GM19023 (cell line): ENCODE results near the gene EDA.
"Not testable (repeated sequence)": the region's sequence is repeated elsewhere in the genome, so short reads cannot be mapped to it uniquely, and the experiment has no call there.

ENCODE experiments used
- ATAC-seq: cut with Tn5 transposase; IDR thresholded peaks from one replicate; pipeline ENCODE4 v1.9.1; 2021; ENCODE audit warnings: mild to moderate bottlenecking, moderate library complexity; ENCODE audit not compliant: unreplicated experiment

The EDA gene

GRCh38 chrX:69948276-69948797 is 332.4 kb downstream of the EDA start:
- no peak for ATAC-seq

GRCh38 chrX:69951753-69952152 is 335.8 kb downstream of the EDA start:
- ATAC-seq: no peak

- no peak for ATAC-seq
These were observed 343.8 kb downstream of the EDA start for GRCh38 chrX:69959712-69960111.

GRCh38 chrX:69961365-69962072 is 345.6 kb downstream of the EDA start:
- no peak for ATAC-seq

GRCh38 chrX:69968950-69969349 is 353.0 kb downstream of the EDA start:
- no peak for ATAC-seq

- no peak for ATAC-seq
These were observed 353.5 kb downstream of the EDA start for GRCh38 chrX:69969460-69969859.

GRCh38 chrX:69987691-69988090 is 371.8 kb downstream of the EDA start:
- ATAC-seq: no peak

GRCh38 chrX:69988955-69989394 is 373.1 kb downstream of the EDA start:
- no peak for ATAC-seq

- ATAC-seq: no peak
These were observed 375.8 kb downstream of the EDA start for GRCh38 chrX:69991685-69992084.

GRCh38 chrX:69993494-69993893 is 377.6 kb downstream of the EDA start:
- no peak for ATAC-seq

GRCh38 chrX:69995362-69996112 is 379.6 kb downstream of the EDA start:
- ATAC-seq: no peak

- ATAC-seq: no peak
These were observed 380.2 kb downstream of the EDA start for GRCh38 chrX:69996113-69996468.

GRCh38 chrX:69998299-69998698 is 382.4 kb downstream of the EDA start:
- ATAC-seq: not testable (repeated sequence)

GRCh38 chrX:70001269-70001668 is 385.4 kb downstream of the EDA start:
- ATAC-seq: no peak

- no peak for ATAC-seq
These were observed 385.9 kb downstream of the EDA start for GRCh38 chrX:70001708-70002341.

GRCh38 chrX:70007946-70008345 is 392.0 kb downstream of the EDA start:
- no peak for ATAC-seq

GRCh38 chrX:70009049-70009448 is 393.1 kb downstream of the EDA start:
- no peak for ATAC-seq

GRCh38 chrX:70009970-70010369 is 394.1 kb downstream of the EDA start:
- no peak for ATAC-seq

- ATAC-seq: no peak
These were observed 396.8 kb downstream of the EDA start for GRCh38 chrX:70012756-70013155.

GRCh38 chrX:70013466-70014381 is 397.8 kb downstream of the EDA start:
- ATAC-seq: no peak

GRCh38 chrX:70016513-70016912 is 400.6 kb downstream of the EDA start:
- ATAC-seq: no peak
